Cardiac fibroblast (primary cell): ENCODE measurements around the gene RPL6.
"Not testable (repeated sequence)": the region's sequence is repeated elsewhere in the genome, so short reads cannot be mapped to it uniquely, and the experiment has no call there.

Source experiments
- DNase-seq, 2 donors: peaks; one replicate each; pipeline versions ENCODE4 v3.0.0 to v3.0.0-alpha.2; 2010; ENCODE audit warnings: low read depth in 2 of 2
- H3K4me3 ChIP-seq, 2 donors: replicated peaks in 1 of 2; 1 replicate in 1 of 2; 2 replicates in 1 of 2; pipeline ENCODE4 v1.5.1; 2011; ENCODE audit warnings: low read depth in 2 of 2, low read length in 2 of 2, mild to moderate bottlenecking in 2 of 2, moderate library complexity in 1 of 2
- TF ChIP-seq, protein P1 (sequence below): IDR thresholded peaks from one replicate; pipeline ENCODE4 v1.5.1; 2011; ENCODE audit warnings: low read depth, mild to moderate bottlenecking, low read length, inconsistent platforms

RPL6 gene

DNA sequence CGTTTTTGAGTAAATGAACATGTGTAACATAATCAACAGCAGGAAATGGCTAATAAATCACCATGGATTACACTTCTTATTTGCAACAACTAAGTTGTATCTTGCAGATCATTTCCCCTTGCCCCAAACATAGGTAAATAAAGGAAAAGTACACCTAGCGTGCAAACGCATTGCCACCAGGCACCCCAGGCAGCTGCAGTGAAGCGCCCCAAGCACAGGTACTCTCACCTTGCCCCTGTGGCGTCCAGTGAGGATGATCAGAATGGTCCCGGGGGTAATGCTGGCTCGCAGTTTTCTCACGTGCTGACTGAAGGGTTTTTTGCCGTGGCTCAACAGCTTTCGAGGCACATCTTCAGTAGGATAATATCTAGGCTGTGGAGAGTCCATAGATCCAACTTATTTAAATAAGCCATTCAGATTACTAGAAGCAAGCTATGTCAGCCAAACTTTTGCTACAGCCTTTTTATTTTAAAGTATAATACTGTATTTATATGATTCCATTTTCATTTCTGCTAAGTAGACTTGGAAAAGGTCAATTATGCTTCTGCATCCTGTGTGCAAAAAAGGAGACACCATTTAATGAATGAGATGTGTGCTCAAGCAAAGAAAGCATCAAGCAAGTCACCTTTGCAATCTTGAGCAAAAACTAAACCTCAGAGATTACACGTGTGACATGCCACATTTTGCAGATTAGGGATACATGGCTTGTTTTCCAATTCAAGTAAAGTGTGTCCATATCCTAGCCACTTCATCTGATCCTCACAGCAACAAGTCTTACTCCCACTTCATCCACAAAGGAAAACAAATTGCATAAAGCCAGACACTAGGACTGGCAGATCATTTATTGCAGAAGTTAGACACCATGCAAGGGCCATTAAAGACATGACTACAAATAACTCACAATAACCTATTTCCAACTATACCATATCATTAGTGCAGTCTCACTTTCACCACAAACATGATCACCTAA lies 2.6 kb downstream of the RPL6 start:
- TF ChIP-seq, protein P1, sequence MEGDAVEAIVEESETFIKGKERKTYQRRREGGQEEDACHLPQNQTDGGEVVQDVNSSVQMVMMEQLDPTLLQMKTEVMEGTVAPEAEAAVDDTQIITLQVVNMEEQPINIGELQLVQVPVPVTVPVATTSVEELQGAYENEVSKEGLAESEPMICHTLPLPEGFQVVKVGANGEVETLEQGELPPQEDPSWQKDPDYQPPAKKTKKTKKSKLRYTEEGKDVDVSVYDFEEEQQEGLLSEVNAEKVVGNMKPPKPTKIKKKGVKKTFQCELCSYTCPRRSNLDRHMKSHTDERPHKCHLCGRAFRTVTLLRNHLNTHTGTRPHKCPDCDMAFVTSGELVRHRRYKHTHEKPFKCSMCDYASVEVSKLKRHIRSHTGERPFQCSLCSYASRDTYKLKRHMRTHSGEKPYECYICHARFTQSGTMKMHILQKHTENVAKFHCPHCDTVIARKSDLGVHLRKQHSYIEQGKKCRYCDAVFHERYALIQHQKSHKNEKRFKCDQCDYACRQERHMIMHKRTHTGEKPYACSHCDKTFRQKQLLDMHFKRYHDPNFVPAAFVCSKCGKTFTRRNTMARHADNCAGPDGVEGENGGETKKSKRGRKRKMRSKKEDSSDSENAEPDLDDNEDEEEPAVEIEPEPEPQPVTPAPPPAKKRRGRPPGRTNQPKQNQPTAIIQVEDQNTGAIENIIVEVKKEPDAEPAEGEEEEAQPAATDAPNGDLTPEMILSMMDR: no peak
- H3K4me3 ChIP-seq: peak overlapping the region in 1 of 2 donors; percentile 74
- DNase-seq: no peak

DNA sequence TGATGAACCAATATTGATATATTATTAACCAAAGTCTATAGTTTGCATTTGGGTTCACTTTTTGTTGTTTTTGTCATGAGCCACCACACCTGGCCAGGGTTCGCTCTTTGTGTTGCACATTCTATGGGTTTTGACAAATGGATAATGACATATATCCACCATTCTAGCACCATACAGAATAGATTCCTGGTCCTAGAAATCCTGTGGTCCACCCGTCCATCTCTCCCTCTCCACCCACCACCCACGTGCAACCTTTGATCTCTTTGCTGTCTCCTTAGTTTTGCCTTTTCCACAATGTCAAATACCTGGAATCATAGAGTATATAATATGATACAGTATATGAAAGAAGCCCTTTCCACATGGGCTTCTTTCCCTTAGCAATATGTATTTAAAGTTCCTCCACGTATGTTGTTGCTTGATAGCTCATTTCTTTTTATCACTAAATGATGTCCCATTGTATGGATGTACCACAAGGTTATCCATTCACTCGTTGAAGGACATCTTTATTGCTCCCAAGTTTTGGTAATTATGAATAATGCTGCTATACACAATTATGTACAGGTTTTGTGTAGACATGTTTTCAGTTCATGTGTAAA lies 7.4 kb downstream of the RPL6 start:
- no peak overlapping the region for H3K4me3 ChIP-seq
- DNase-seq: no peak
- TF ChIP-seq, protein P1: no peak

- DNase-seq: no peak
- TF ChIP-seq, protein P1: no peak
- no peak overlapping the region for H3K4me3 ChIP-seq
These were observed 8.4 kb downstream of the RPL6 start for GRCh38 chr12:112401054-112401453.

DNA sequence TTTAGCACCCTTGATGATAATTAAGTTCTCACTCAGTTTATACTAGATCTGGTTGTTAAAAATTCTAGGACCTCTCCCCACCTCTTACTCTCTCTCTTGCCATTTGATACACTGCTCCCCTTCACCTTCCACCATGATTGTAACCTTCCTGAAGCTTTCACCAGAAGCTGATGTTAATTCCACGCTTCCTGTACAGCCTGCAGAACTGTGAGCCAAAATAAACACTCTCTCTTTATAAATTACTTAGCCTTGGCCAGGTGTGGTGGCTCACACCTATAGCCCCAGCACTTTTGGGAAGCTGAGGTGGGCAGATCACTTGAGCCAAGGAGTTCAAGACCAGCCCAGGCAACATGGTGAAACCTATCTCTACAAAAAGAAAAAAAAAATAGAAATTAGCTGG lies 16.1 kb downstream of the RPL6 start:
- TF ChIP-seq, protein P1: no peak
- H3K4me3 ChIP-seq: no peak overlapping the region
- DNase-seq: no peak

GRCh38 chr12:112389922-112390654 lies 19.3 kb downstream of the RPL6 start:
- not testable (repeated sequence) for H3K4me3 ChIP-seq, DNase-seq

- no peak overlapping the region for H3K4me3 ChIP-seq
- TF ChIP-seq, protein P1: no peak
- no peak for DNase-seq
These were observed 20.2 kb downstream of the RPL6 start for GRCh38 chr12:112389228-112389627.

DNA sequence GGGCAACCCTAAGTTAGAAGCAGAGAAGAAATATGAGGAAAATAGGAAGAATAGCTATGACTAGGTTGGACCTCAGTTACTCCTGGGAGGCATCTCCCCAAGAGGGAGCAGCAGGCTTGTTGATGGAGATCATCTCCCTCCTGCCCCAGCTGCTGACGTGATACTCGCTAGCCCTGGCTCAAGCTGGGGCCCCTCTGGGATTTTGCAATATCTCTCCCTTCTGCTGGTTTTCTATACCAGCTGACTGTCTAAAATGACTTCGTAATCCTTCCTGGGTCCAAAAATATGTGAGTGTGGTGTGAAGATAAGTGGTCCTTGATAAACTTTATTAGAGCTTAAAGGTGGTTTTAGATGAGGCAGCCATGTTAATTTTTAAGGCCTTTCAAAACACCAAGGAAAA lies 22.7 kb downstream of the RPL6 start:
- peak; percentile 90 to 91 for DNase-seq
- H3K4me3 ChIP-seq: no peak overlapping the region
- TF ChIP-seq, protein P1: no peak
